Prostate gland (tissue), 2 donors: ENCODE data around the gene TTC27. TPM values are rescaled to one million over a fixed set of nuclear protein-coding genes. Genes with fewer than 3 reads are reported as not detected.
"Not testable (repeated sequence)": the region's sequence is repeated elsewhere in the genome, so short reads cannot be mapped to it uniquely, and the experiment has no call there.

Experiments used
- DNase-seq: peaks from one replicate; pipeline ENCODE4 v3.0.0-alpha.2; 2019; ENCODE audit warnings: low spot score
- H3K27ac ChIP-seq, 2 donors: fragments of 200-600 bp; sonication (generic); 2 replicates each; pipeline ENCODE4 v1.5.1; 2017 to 2019
- H3K27me3 ChIP-seq: fragments of 200-600 bp; sonication (generic); replicated peaks from 2 replicates; pipeline ENCODE4 v1.5.1; 2019; ENCODE audit not compliant: insufficient read depth
- H3K36me3 ChIP-seq, 2 donors: fragments of 200-600 bp; sonication (generic); 1 replicate in 1 of 2; 2 replicates in 1 of 2; pipeline versions ENCODE4 v1.5.1 to v1.8.1; 2017 to 2019
- H3K4me1 ChIP-seq: fragments of 200-600 bp; sonication (generic); replicated peaks from 2 replicates; pipeline ENCODE4 v1.5.1; 2019
- H3K4me3 ChIP-seq, 2 donors: fragments of 200-600 bp; sonication (generic); 2 replicates each; pipeline ENCODE4 v1.5.1; 2017 to 2019
- H3K9me3 ChIP-seq: fragments of 200-600 bp; sonication (generic); 2 replicates; pipeline ENCODE4 v1.5.1; 2017
- CTCF ChIP-seq, 4 experiments: fragments of 200-600 bp in 2 of 4; fragments of 450-650 bp in 2 of 4; sonication (generic) in 2 of 4; IDR thresholded peaks; 1 replicate in 3 of 4; 2 replicates in 1 of 4; pipeline ENCODE4 v1.5.1; 2016 to 2019; ENCODE audit warnings: antibody characterized with exemption in 4 of 4, mild to moderate bottlenecking in 2 of 4, moderate library complexity in 2 of 4
- POLR2A ChIP-seq: fragments of 450-650 bp; IDR thresholded peaks from one replicate; pipeline ENCODE4 v1.6.1; 2016; ENCODE audit warnings: antibody characterized with exemption, mild to moderate bottlenecking
- POLR2AphosphoS5 ChIP-seq: sonication (generic); formaldehyde crosslinking; IDR thresholded peaks from one replicate; pipeline ENCODE4 v1.6.1; 2017; ENCODE audit warnings: antibody characterized with exemption
- WGBS: methylation state at CpG from one replicate; pipeline ENCODE4 v1.1.5; 2018; 5-methylcytosine and 5-hydroxymethylcytosine counted together
- intact Hi-C: fragments of 100-400 bp; cut with DNase I; formaldehyde crosslinking; loops from one replicate; pipeline ENCODE4 v1.14.2; 2022
- total RNA-seq, 2 donors: library from RNA; depleted of rRNA; stranded (reverse); fragments of >200 nt; gene quantifications; one replicate each; pipeline ENCODE4 v1.1.0, GENCODE V29; 2016

Gene TTC27
- total RNA-seq, 2 donors from 2014 or later, result 13.0 to 15.6 TPM

DNA sequence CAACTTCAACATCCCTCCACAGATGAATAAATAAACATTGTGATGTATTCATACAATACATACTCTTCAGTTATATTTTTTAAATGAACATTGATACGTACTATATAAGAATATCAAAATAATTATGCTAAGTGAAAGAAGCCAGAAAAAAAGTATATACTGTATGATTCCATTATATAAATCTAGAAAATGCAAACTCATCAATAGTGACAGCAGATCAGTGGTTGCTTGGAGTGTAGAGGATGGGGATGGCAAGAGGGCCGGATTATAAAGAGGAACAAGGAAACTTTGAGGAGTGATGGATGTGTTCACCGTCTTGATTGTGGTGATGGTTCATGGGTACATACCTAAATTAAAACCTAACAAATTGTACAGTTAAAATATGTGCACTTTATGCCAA is 3.0 kb upstream of the TTC27 start:
- TF ChIP-seq POLR2A, result no peak
- no peak for TF ChIP-seq CTCF (IDR thresholded peaks at IDR 0.05)
- TF ChIP-seq POLR2AphosphoS5, result no peak
- H3K9me3 ChIP-seq, result no peaks in the 10 kb centered on the region
- WGBS, result 92% methylated on average over 3 of the region's 3 CpGs
- H3K4me1 ChIP-seq, result no peaks in the 10 kb centered on the region
- H3K36me3 ChIP-seq, result no peaks in the 10 kb centered on the region
- intact Hi-C loops, result no loop called here
- no peak overlapping the region for H3K4me3 ChIP-seq
- no peaks in the 10 kb centered on the region for H3K27me3 ChIP-seq
- no peak overlapping the region for H3K27ac ChIP-seq
- no peak for DNase-seq

DNA sequence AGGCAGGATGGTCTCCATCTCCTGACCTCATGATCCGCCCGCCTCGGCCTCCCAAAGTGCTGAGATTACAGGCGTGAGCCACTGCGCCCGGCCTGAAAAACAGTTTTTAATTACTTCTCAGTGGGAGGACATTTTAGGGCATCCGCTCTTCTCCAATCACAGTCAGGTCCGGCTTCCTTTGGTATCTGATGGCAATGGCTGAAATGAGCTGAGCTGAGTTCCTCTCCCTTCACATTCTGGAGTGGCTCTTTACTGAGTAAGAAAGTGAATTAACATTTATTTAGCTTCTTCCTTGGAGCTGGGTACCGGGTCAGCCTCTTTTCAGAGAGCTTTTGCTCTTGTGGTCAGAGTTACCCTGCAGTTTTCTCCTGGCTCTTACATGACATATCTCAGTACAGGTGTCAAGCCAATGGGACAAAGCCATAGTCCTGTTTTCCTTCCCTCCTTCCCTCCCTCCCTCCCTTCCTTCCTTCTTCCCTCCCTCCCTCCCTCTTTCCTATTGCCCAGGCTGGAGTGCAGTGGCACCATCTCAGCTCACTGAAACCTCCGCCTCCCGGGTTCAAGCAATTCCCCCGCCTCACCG is 1.1 kb upstream of the TTC27 start:
- no peaks in the 10 kb centered on the region for H3K36me3 ChIP-seq

GRCh38 chr2:32627441-32627813 is 423 bp upstream of the TTC27 start:
- H3K4me1 ChIP-seq, result no peaks in the 10 kb centered on the region
- intact Hi-C loops, result no loop called here
- H3K27me3 ChIP-seq, result no peaks in the 10 kb centered on the region
- H3K27ac ChIP-seq, result peak overlapping the region; percentile 53 to 66
- peak; percentile 18 for DNase-seq
- H3K4me3 ChIP-seq, result peak overlapping the region; percentile 64 to 68
- H3K9me3 ChIP-seq, result no peaks in the 10 kb centered on the region
- WGBS, result 0% methylated on average over 14 of the region's 16 CpGs
- no peaks in the 10 kb centered on the region for H3K36me3 ChIP-seq
- no peak for TF ChIP-seq POLR2AphosphoS5
- no peak for TF ChIP-seq POLR2A
- no peak for TF ChIP-seq CTCF (IDR thresholded peaks at IDR 0.05)

More for the DNA sequence above, 1.1 kb upstream of the TTC27 start:
- H3K27me3 ChIP-seq, result no peaks in the 10 kb centered on the region
- no peak overlapping the region for H3K27ac ChIP-seq
- DNase-seq, result no peak
- no peaks in the 10 kb centered on the region for H3K4me1 ChIP-seq
- TF ChIP-seq POLR2AphosphoS5 (no peak), POLR2A (no peak), CTCF (IDR thresholded peaks at IDR 0.05) (no peak)
- no peak overlapping the region for H3K4me3 ChIP-seq
- 64% methylated on average over 13 of the region's 13 CpGs for WGBS
- no peaks in the 10 kb centered on the region for H3K9me3 ChIP-seq
- intact Hi-C loops, result no loop called here

- intact Hi-C loops, result no loop called here
- Histone ChIP-seq H3K36me3 (no peaks in the 10 kb centered on the region), H3K27me3 (no peaks in the 10 kb centered on the region), H3K4me1 (no peaks in the 10 kb centered on the region), H3K9me3 (no peaks in the 10 kb centered on the region), H3K4me3 (no peak overlapping the region), H3K27ac (no peak overlapping the region)
- DNase-seq, result no peak
- TF ChIP-seq POLR2A (no peak), CTCF (IDR thresholded peaks at IDR 0.05) (no peak), POLR2AphosphoS5 (no peak)
- 89% methylated on average over 5 of the region's 5 CpGs for WGBS
Measured at GRCh38 chr2:32632089-32632488, 4.2 kb downstream of the TTC27 start.

DNA sequence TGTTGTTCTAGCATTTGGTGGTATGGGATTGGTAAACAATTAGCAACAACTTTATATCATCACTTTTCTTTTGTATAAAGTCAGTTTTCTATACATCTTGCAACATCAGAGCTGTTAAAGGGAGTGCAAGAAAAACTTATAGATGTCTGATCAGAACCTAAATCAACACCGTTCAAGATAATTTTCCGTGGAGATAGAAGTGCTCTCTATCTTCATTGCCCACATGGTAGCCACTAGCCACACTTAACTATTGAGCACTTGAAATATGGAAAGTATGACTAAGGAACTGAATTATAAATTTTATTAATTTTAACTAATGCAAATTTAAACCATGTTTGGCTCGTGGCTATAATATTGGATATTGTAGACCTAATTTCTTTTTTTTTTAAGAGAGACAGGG is 5.2 kb downstream of the TTC27 start:
- intact Hi-C loops, result no loop called here
- Histone ChIP-seq H3K9me3 (no peaks in the 10 kb centered on the region), H3K27me3 (no peaks in the 10 kb centered on the region), H3K4me1 (no peaks in the 10 kb centered on the region), H3K4me3 (no peak overlapping the region), H3K27ac (no peak overlapping the region), H3K36me3 (no peaks in the 10 kb centered on the region)
- no peak for DNase-seq
- TF ChIP-seq POLR2AphosphoS5 (no peak), CTCF (IDR thresholded peaks at IDR 0.05) (no peak), POLR2A (no peak)
- 90% methylated on average over 3 of the region's 3 CpGs for WGBS

DNA sequence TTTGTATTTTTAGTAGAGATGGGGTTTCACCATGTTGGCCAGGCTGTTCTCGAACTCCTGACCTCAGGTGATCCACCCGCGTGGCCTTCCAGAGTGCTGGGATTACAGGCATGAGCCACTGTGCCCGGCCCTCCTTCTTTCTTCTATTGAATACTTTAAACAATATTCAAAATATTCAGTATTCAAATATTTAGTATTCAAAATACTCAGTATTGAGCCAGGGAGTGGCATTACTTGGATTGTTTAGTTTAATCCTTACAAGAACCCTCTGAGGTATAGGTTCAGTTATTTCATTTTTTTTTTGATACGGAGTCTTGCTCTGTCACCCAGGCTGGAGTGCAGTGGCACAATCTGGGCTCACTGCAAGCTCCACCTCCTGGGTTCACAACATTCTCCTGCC is 10.7 kb downstream of the TTC27 start:
- 98% methylated on average over 5 of the region's 5 CpGs for WGBS
- H3K36me3 ChIP-seq, intact Hi-C loops, H3K4me3 ChIP-seq, H3K9me3 ChIP-seq, H3K27me3 ChIP-seq, H3K27ac ChIP-seq, DNase-seq, H3K4me1 ChIP-seq: not testable (repeated sequence)
